T-helper 2 cell treated with Interferon-gamma antibody and Interleukin-4, amounts not matched to agents 5 μg/mL and 100 μg/mL, for 36 hours (primary cell): Measurements from ENCODE around the gene RIMS1.
"Not testable (repeated sequence)": the region's sequence is repeated elsewhere in the genome, so short reads cannot be mapped to it uniquely, and the experiment has no call there.

Experiments used
- DNase-seq: peaks from one replicate; pipeline ENCODE4 v3.0.0; 2021; ENCODE audit warnings: low spot score
- H3K27ac Mint-ChIP-seq: one replicate; pipeline ENCODE4 v1.8.0; 2021; ENCODE audit warnings: mild to moderate bottlenecking, mixed read lengths
- H3K27me3 Mint-ChIP-seq: one replicate; pipeline ENCODE4 v1.8.0; 2021; ENCODE audit warnings: low read depth, mixed read lengths
- H3K36me3 Mint-ChIP-seq: one replicate; pipeline ENCODE4 v1.8.0; 2021; ENCODE audit warnings: low read depth, mixed read lengths
- H3K4me1 Mint-ChIP-seq: one replicate; pipeline ENCODE4 v1.8.0; 2021; ENCODE audit warnings: low read depth, mixed read lengths
- H3K4me3 Mint-ChIP-seq: one replicate; pipeline ENCODE4 v1.8.0; 2022; ENCODE audit warnings: mild to moderate bottlenecking, moderate library complexity, mixed read lengths
- H3K9me3 Mint-ChIP-seq: one replicate; pipeline ENCODE4 v1.8.0; 2021; ENCODE audit warnings: mixed read lengths

Gene RIMS1

GRCh38 chr6:72324591-72324990 is 438.2 kb downstream of the RIMS1 start:
- H3K4me3 Mint-ChIP-seq = no peak overlapping the region
- H3K27ac Mint-ChIP-seq = no peak overlapping the region
- H3K9me3 Mint-ChIP-seq = no peaks in the 10 kb centered on the region
- DNase-seq = no peak
- no peaks in the 10 kb centered on the region for H3K4me1 Mint-ChIP-seq
- no peaks in the 10 kb centered on the region for H3K27me3 Mint-ChIP-seq
- H3K36me3 Mint-ChIP-seq = no peaks in the 10 kb centered on the region

- H3K4me1 Mint-ChIP-seq = no peaks in the 10 kb centered on the region
- no peak overlapping the region for H3K4me3 Mint-ChIP-seq
- no peaks in the 10 kb centered on the region for H3K9me3 Mint-ChIP-seq
- H3K27me3 Mint-ChIP-seq = no peaks in the 10 kb centered on the region
- DNase-seq = no peak
- no peaks in the 10 kb centered on the region for H3K36me3 Mint-ChIP-seq
- no peak overlapping the region for H3K27ac Mint-ChIP-seq
Observed at GRCh38 chr6:72328775-72329174, 442.4 kb downstream of the RIMS1 start.

GRCh38 chr6:72335203-72335602 is 448.9 kb downstream of the RIMS1 start:
- not testable (repeated sequence) for H3K9me3 Mint-ChIP-seq, H3K4me1 Mint-ChIP-seq, H3K27ac Mint-ChIP-seq, H3K27me3 Mint-ChIP-seq, H3K4me3 Mint-ChIP-seq, H3K36me3 Mint-ChIP-seq, DNase-seq

GRCh38 chr6:72348926-72349325 is 462.6 kb downstream of the RIMS1 start:
- no peaks in the 10 kb centered on the region for H3K36me3 Mint-ChIP-seq
- H3K9me3 Mint-ChIP-seq = no peaks in the 10 kb centered on the region
- no peak for DNase-seq
- no peak overlapping the region for H3K27ac Mint-ChIP-seq
- no peak overlapping the region for H3K4me3 Mint-ChIP-seq
- H3K4me1 Mint-ChIP-seq = no peaks in the 10 kb centered on the region
- no peaks in the 10 kb centered on the region for H3K27me3 Mint-ChIP-seq

GRCh38 chr6:72350296-72350881 is 464.0 kb downstream of the RIMS1 start:
- DNase-seq = no peak
- Mint-ChIP-seq H3K27ac (no peak overlapping the region), H3K4me3 (no peak overlapping the region)

GRCh38 chr6:72363844-72364740 is 477.7 kb downstream of the RIMS1 start:
- Mint-ChIP-seq H3K27ac (no peak overlapping the region), H3K9me3 (no peaks in the 10 kb centered on the region), H3K4me1 (no peaks in the 10 kb centered on the region), H3K4me3 (no peak overlapping the region), H3K27me3 (peaks cover 2% of the 10 kb centered on the region), H3K36me3 (no peaks in the 10 kb centered on the region)
- no peak for DNase-seq

More at GRCh38 chr6:72350296-72350881, 464.0 kb downstream of the RIMS1 start:
- Mint-ChIP-seq H3K9me3 (no peaks in the 10 kb centered on the region), H3K36me3 (no peaks in the 10 kb centered on the region), H3K4me1 (no peaks in the 10 kb centered on the region), H3K27me3 (no peaks in the 10 kb centered on the region)

GRCh38 chr6:72365773-72366172 is 479.4 kb downstream of the RIMS1 start:
- Mint-ChIP-seq H3K4me1 (no peaks in the 10 kb centered on the region), H3K27me3 (no peaks in the 10 kb centered on the region), H3K9me3 (no peaks in the 10 kb centered on the region), H3K27ac (no peak overlapping the region), H3K4me3 (no peak overlapping the region), H3K36me3 (no peaks in the 10 kb centered on the region)
- DNase-seq = no peak

- Mint-ChIP-seq H3K36me3 (no peaks in the 10 kb centered on the region), H3K4me1 (no peaks in the 10 kb centered on the region), H3K9me3 (no peaks in the 10 kb centered on the region), H3K27me3 (no peaks in the 10 kb centered on the region), H3K27ac (no peak overlapping the region), H3K4me3 (no peak overlapping the region)
- no peak for DNase-seq
Observed at GRCh38 chr6:72367439-72367838, 481.1 kb downstream of the RIMS1 start.

- H3K27me3 Mint-ChIP-seq = no peaks in the 10 kb centered on the region
- no peak for DNase-seq
- H3K27ac Mint-ChIP-seq = no peak overlapping the region
- no peaks in the 10 kb centered on the region for H3K4me1 Mint-ChIP-seq
- H3K36me3 Mint-ChIP-seq = no peaks in the 10 kb centered on the region
- H3K9me3 Mint-ChIP-seq = no peaks in the 10 kb centered on the region
- H3K4me3 Mint-ChIP-seq = no peak overlapping the region
Observed at GRCh38 chr6:72371473-72371872, 485.1 kb downstream of the RIMS1 start.

- Mint-ChIP-seq H3K9me3 (no peaks in the 10 kb centered on the region), H3K36me3 (no peaks in the 10 kb centered on the region), H3K4me3 (no peak overlapping the region), H3K4me1 (no peaks in the 10 kb centered on the region), H3K27ac (no peak overlapping the region), H3K27me3 (no peaks in the 10 kb centered on the region)
- DNase-seq = no peak
Observed at GRCh38 chr6:72374172-72374571, 487.8 kb downstream of the RIMS1 start.

- no peaks in the 10 kb centered on the region for H3K36me3 Mint-ChIP-seq
- DNase-seq = no peak
Observed at GRCh38 chr6:72374857-72375256, 488.5 kb downstream of the RIMS1 start.

GRCh38 chr6:72376736-72377135 is 490.4 kb downstream of the RIMS1 start:
- no peak overlapping the region for H3K27ac Mint-ChIP-seq
- H3K36me3 Mint-ChIP-seq = no peaks in the 10 kb centered on the region
- no peaks in the 10 kb centered on the region for H3K9me3 Mint-ChIP-seq
- H3K4me3 Mint-ChIP-seq = no peak overlapping the region
- H3K27me3 Mint-ChIP-seq = no peaks in the 10 kb centered on the region
- no peak for DNase-seq
- no peaks in the 10 kb centered on the region for H3K4me1 Mint-ChIP-seq

More at GRCh38 chr6:72374857-72375256, 488.5 kb downstream of the RIMS1 start:
- no peaks in the 10 kb centered on the region for H3K4me1 Mint-ChIP-seq
- H3K27ac Mint-ChIP-seq = no peak overlapping the region
- H3K9me3 Mint-ChIP-seq = no peaks in the 10 kb centered on the region
- no peak overlapping the region for H3K4me3 Mint-ChIP-seq
- no peaks in the 10 kb centered on the region for H3K27me3 Mint-ChIP-seq

GRCh38 chr6:72381076-72381475 is 494.7 kb downstream of the RIMS1 start:
- no peak overlapping the region for H3K27ac Mint-ChIP-seq
- no peaks in the 10 kb centered on the region for H3K4me1 Mint-ChIP-seq
- H3K27me3 Mint-ChIP-seq = no peaks in the 10 kb centered on the region
- no peaks in the 10 kb centered on the region for H3K36me3 Mint-ChIP-seq
- H3K9me3 Mint-ChIP-seq = no peaks in the 10 kb centered on the region
- H3K4me3 Mint-ChIP-seq = no peak overlapping the region
- DNase-seq = no peak

GRCh38 chr6:72382602-72383529 is 496.5 kb downstream of the RIMS1 start:
- Mint-ChIP-seq H3K36me3 (no peaks in the 10 kb centered on the region), H3K4me3 (no peak overlapping the region), H3K9me3 (no peaks in the 10 kb centered on the region), H3K4me1 (no peaks in the 10 kb centered on the region), H3K27me3 (no peaks in the 10 kb centered on the region), H3K27ac (no peak overlapping the region)
- DNase-seq = no peak
